ENCODE results near the gene KDM2B.

KDM2B gene

GRCh38 chr12:121455766-121456420 lies 124.9 kb downstream of the KDM2B start:
- DNase-seq (ENCODE audit: low spot score) = no peak

- DNase-seq (ENCODE audit: low spot score) = no peak
Measured at GRCh38 chr12:121454921-121455320, 125.9 kb downstream of the KDM2B start.

- DNase-seq (ENCODE audit: low spot score) = no peak
Measured at GRCh38 chr12:121453629-121454028, 127.2 kb downstream of the KDM2B start.

GRCh38 chr12:121452985-121453360 lies 127.8 kb downstream of the KDM2B start:
- DNase-seq (ENCODE audit: low spot score) = no peak

- DNase-seq (ENCODE audit: low spot score) = no peak
Measured at GRCh38 chr12:121452340-121452984, 128.4 kb downstream of the KDM2B start.

- no peak for DNase-seq (ENCODE audit: low spot score)
Measured at GRCh38 chr12:121451961-121452339, 128.9 kb downstream of the KDM2B start.

- no peak for DNase-seq (ENCODE audit: low spot score)
Measured at GRCh38 chr12:121448771-121449315, 132.0 kb downstream of the KDM2B start.

GRCh38 chr12:121446750-121447149 lies 134.1 kb downstream of the KDM2B start:
- DNase-seq (ENCODE audit: low spot score) = no peak

GRCh38 chr12:121444842-121445202 lies 136.0 kb downstream of the KDM2B start:
- no peak for DNase-seq (ENCODE audit: low spot score)

GRCh38 chr12:121443911-121444841 lies 136.6 kb downstream of the KDM2B start:
- DNase-seq (ENCODE audit: low spot score) = no peak

- DNase-seq (ENCODE audit: low spot score) = peak; percentile 61
Measured at GRCh38 chr12:121443193-121443870, 137.5 kb downstream of the KDM2B start.

GRCh38 chr12:121442028-121442948 lies 138.5 kb downstream of the KDM2B start:
- DNase-seq (ENCODE audit: low spot score) = no peak

- no peak for DNase-seq (ENCODE audit: low spot score)
Measured at GRCh38 chr12:121441555-121441954, 139.3 kb downstream of the KDM2B start.

- DNase-seq (ENCODE audit: low spot score) = no peak
Measured at GRCh38 chr12:121440768-121441167, 140.1 kb downstream of the KDM2B start.

GRCh38 chr12:121439715-121440114 lies 141.1 kb downstream of the KDM2B start:
- no peak for DNase-seq (ENCODE audit: low spot score)

GRCh38 chr12:121438905-121439304 lies 141.9 kb downstream of the KDM2B start:
- no peak for DNase-seq (ENCODE audit: low spot score)

- no peak for DNase-seq (ENCODE audit: low spot score)
Measured at GRCh38 chr12:121436706-121437105, 144.1 kb downstream of the KDM2B start.

GRCh38 chr12:121432740-121433480 lies 147.9 kb downstream of the KDM2B start:
- DNase-seq (ENCODE audit: low spot score) = no peak

GRCh38 chr12:121430833-121431415 lies 149.9 kb downstream of the KDM2B start:
- DNase-seq (ENCODE audit: low spot score) = no peak

- no peak for DNase-seq (ENCODE audit: low spot score)
Measured at GRCh38 chr12:121428883-121429282, 151.9 kb downstream of the KDM2B start.

All from activated CD4-positive, alpha-beta T cell treated with anti-CD3 and anti-CD28 coated beads, Interleukin-2, Interleukin-4, amounts not matched to agents 100 ng/mL and 50 ng/mL, durations not matched to agents 16 hours and 8 hours (primary cell).